GM19328 (cell line): ENCODE measurements around the gene ABO.
"Not testable (repeated sequence)": the region's sequence is repeated elsewhere in the genome, so short reads cannot be mapped to it uniquely, and the experiment has no call there.

Source experiments
- ATAC-seq: cut with Tn5 transposase; IDR thresholded peaks from one replicate; pipeline ENCODE4 v1.9.1; 2021; ENCODE audit warnings: mild to moderate bottlenecking, moderate library complexity; ENCODE audit not compliant: unreplicated experiment

ABO gene

DNA sequence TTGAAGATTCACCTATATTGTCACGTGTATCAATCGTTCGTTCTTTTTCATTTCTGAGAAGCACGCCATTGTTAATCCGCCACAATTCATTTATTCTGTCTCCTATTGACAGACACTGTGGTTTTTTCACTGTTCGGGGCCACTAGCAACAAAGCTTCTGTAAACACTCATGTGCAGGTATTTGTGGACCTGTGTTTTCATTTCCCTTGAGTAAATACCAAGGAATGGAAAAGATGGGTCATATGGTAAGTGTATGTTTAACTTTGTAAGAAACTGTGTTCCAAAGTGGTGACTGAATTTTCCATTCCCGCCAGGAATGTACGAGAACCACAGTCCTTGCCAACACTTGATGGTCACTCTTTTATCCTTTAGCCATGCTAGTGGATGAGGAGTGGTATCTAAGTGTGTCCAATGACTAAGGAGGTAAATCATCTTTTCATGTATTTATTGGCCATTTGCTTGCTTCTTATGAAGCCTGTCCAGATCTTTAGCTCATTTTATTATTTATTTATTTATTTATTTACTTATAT is 10.7 kb downstream of the ABO start:
- ATAC-seq, result no peak

DNA sequence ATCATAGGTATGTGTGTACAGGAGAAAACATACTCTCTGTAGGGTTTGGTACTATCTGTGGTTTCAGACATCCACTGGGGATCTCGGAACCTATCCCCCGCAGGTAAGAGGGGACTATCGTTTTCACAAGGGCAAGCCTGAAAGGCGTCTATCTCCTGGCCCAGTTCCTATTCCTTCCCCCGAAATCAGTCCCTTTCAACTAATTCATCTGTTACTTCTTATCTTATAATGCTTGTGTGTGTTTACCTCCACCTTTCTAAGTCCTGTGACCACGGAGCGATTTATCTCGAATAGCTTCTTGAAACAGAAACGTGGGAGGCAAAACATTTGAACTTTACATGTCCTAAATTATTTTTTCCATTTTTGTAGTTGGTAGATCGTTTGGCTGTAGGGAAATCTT is 11.4 kb downstream of the ABO start:
- no peak for ATAC-seq

DNA sequence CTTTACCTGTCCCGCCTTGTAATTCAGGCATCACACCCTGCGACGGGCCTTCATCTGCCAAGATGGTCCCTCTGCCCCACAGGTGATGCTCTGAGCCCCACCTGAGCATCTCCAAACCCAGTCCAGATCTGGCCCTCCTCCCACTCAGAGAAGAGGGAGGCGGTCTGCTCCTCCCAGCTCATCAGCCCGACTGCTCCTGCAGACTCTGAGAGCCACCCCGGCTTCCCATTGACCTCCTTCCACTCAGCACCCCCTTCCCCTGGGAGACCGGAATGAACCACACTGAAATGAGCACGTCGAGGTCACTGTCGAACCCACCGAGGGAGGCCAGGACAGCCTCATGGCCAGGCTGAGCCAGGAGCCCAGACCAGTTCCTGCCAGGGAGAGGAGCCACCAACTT is 12.8 kb downstream of the ABO start:
- ATAC-seq, result no peak

DNA sequence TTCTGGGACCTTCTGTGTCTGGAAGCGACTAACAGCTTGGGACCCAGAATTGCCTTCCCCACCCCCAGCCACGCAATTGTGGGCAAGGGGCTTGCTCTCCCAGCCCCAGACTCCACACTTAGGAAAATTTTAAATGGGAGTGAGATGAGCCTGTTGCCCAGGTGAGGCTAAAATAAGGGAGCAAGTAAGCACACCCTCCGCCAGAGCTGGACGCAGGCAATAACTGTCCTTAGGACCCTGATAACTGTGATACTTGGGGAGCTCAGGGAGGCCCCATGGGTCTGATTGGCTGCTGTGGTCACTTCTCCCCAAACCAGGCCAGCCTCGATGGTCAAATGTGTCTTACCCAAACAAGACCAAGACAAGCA is 13.3 kb downstream of the ABO start:
- no peak for ATAC-seq

DNA sequence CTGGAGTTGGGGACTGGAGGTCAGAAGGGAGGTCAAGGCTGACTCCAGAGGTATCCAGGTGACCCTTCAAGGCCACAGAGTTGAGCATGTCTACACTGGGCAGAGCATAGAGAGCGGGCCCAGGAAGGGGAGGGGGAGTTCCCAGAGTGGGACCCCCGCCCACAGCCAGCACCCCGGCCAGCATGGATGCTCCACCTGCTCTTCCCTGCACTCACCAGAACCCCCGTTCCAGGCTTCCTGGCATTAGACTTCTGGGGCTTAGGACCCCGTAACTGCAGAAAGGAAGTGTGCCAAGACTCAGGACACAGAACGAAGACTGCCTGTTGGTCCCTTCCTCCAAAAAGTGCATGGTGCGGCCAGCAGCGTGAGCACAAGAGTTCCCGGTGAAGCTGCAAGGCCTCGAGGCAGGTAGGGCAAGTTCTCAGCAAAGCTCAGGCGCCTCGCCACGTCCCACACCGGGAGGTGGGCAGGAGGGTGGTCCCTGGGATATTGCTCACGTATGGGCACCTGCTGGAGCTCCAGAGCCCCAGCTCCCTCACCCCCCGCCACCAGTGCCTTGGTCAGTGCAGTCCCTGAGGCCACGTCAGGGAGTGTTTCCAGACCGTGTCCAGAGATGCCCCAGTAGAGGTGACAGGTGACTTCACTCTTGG is 13.8 kb downstream of the ABO start:
- no peak for ATAC-seq

DNA sequence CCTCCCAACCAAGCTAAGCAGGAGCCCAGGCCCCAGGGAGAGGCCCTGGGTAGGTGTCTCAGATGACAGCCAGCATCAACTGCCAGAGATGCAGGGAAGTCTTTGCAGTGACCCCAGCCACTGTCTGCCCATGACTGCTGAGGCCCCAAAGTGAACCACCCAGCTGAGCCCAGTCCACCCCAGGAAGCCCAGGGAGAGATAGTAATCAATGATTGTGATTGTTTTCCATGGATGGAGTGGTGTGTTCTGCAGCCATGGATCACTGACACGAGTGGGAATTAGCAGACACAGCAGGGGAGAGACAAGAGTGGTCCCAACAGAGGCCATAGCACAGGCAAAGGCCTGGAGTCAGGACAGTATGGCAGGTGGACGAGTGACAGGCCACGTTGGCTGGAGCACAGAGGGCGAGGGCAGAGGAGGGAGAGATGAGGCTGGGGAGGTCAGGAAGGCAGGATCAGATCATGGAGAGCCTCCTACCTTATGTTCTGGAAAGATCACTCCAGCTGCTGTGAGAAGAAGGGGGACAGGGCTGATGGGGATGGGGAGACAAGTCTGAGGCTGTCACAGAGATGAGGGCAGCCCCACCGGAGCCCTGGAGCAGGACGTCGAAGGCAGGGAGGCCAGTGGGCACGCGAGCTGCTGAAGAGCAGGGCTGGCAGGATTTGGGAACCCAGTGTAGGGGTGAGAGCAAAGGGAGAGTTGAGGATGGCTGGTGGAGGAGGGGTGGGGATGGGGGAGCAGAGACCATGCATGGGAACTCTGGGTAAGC is 14.5 kb downstream of the ABO start:
- no peak for ATAC-seq

DNA sequence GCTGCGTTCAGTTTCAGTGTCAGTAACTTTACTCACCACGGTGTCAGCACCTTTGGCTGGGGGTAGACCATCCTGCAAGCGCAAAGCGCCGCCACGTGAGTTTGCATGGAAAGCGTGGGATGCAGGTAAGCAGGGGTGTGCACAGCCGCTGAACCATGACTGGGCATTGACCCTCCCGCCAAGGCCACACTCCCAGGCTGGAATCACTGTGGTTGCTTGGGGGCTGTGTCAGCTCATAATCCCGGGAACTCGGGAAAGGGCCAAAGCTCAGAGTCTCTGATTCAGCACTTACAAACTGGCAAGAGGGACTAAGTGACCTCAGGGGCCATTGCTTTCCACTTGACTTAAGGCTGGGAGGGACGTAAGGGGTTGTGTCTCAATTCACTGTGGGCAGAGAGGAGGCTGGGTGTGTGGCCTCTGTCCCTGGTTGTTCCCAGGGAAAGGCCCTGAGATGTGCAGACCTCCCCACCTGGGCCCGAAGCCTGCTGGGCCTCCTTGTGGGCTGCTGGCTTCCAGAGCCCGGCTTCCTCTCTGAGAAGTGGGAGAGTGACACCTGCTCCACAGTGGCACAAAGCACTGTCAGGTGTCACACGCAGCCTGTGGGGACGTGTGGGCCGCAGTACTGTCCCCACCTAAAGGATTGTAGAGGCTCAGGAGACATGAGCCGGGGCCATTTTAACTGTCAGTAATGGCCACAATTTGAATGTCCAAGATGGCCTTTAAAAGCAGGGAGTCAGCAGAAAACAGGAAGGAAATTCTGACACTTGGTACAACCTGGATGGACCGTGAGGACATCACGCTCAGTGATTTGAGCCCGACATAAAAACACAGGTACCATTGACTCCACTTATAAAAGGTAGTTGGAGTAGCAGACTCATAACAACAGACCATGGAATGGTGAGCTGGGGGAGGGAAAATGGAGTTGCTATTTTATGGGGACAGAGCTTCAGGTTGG is 16.7 kb downstream of the ABO start:
- no peak for ATAC-seq

DNA sequence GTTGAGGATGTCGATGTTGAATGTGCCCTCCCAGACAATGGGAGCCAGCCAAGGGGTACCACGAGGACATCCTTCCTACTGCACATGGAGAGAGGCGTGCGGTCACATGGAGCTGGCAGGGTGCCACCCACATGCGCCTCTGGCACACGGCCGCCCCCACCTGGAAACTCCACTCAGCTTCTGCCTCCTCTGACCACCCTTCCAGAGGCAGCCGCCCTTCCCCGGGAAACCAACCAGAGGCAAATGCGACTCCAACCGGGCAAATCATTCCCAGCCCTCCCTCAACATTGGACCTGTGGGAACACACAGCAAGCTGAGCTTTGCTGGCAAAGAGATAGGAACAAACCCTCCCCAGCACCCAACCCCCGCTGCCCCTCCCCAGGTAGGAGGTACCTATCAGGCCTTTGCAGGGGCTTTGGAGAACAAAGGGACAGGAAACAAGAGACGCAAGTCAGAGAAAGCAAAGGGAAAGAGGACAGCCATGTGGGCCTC is 17.5 kb downstream of the ABO start:
- ATAC-seq, result no peak

DNA sequence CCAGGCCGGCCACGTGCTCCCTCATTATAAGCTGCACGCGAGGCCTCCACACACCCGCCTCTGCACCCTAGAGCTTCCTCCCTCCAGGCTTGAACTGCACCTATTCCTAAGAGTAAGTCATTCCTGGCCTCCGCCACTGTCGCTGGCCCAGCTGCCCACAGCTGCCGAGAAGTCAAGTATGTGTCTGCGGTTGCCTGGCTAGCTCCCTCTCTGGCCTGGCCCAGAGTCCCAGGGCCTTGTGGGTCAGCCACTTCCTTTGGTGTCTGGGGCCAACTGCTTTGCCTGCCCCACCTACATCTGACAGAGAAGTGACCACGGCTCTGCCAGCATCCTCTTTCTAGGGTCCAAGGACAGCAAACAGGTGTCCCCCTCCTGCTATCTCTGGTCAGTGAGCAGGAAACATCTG is 18.3 kb downstream of the ABO start:
- ATAC-seq, result no peak

DNA sequence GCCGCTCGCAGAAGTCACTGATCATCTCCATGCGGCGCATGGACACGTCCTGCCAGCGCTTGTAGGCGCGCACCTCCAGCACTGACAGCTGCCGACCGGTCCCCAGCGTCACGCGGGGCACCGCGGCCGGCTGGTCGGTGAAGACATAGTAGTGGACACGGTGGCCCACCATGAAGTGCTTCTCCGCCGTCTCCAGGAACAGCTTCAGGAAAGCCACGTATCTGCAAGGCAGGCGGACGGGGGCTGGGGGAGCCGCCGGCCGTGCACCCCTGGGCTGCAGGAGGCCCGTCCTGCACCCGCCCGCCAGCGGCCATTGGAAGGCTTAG is 18.9 kb downstream of the ABO start:
- ATAC-seq, result no peak

DNA sequence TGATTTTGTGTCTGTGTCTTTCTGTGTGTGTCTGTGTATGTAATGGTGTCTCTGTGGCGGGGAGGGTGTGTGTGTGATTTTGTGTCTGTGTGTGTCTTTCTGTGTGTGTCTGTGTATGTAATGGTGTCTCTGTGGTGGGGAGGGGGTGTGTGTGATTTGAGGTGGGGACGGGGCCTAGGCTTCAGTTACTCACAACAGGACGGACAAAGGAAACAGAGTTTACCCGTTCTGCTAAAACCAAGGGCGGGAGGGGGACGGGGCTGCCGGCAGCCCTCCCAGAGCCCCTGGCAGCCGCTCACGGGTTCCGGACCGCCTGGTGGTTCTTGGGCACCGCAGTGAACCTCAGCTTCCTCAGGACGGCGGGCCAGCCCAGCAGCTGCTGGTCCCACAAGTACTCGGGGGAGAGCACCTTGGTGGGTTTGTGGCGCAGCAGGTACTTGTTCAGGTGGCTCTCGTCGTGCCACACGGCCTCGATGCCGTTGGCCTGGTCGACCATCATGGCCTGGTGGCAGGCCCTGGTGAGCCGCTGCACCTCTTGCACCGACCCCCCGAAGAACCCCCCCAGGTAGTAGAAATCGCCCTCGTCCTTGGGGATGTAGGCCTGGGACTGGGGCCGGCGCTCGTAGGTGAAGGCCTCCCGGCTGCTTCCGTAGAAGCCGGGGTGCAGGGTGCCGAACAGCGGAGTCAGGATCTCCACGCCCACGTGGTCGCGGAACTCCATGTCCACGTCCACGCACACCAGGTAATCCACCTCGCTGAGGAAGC is 19.4 kb downstream of the ABO start:
- ATAC-seq, result no peak

DNA sequence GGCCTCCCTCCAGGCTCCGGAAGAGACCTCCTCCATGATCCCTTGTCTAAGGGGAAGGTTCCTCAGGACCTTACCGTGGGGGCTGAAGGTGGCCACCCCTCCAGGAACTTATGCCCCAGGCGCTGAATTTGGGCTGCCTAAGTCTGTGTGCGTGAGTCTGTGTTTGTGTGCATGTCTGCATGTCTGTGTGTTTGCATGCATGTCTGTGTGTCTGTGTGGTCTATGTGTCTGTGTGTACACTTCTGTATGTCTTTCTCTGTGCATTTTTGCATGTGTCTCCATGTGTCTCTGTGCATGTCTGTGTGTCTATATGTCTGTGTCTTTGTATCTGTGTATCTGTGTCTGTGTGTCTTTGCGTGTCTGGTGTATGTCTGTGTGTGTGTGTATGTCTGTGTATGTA is 20.5 kb downstream of the ABO start:
- no peak for ATAC-seq

DNA sequence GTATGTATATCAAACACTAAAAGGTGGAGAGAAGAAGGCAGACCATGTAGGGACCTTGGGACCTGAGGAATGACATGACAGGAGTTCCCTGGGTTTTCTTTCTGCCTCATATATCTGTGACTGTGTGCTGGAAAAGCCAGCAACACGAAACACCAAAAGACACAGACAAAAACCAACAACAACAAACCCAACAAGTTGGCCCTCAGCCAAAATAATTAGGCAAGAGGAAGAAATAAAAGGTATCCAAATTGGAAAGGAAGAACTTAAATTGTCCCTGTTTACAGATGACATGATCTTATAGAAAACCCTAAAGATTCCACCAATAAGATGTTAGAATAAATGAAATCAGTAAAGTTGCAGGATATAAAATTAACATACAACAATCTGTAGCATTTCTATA is 21.7 kb downstream of the ABO start:
- no peak for ATAC-seq

DNA sequence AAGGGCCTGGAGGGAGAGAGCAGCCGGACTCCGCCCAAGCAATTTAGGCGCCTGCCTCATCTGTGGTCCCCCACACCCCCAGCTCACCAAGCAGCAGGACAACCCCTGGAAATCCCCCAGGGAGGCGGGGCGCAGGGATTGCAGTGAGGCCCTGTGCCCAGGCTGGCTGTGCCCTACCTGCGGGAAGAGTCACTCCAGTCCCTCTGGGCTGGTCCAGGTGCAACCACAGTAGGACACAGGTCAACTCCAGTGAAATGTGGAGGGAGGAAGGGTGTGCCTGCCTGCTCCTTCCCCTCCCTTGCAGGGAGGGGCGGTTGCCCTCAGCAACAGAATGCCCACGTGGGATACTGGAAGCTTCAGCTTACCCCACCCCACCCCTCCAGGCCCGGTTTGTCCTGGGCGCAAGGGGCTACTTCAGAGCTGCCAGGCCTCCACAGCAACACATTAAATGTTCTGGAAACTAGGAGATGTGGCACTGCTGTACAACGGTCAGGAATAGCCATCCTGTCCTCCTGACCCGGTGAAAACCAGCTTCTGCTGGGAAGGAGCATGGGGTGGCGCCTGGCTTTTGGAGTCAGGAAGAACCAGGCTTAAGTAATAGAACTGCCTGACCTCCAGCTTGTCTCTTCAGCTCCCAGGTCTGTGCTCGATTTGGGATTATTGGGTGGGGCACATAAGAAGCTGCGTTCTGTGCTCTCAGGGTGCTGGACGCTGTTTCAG is 22.5 kb downstream of the ABO start:
- ATAC-seq, result no peak

DNA sequence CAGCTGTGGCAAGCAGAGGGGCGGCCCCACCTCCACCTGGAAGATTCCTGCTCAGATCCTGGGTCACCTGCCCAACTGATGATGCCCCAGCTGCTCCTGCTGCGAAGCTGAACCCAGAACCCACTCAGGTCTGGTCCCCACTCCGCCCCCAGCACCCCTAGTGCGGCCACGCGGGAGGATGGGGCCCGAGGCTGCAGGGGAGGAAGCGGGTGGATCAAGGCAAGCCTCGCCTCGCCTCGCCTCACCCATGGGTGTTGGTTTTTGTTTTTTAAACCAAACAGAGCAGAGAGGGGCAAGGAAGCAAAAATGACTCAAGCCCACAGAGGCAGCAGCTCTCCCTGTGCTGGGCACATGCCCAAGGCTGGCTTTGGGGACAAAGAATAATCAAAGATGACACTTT is 23.2 kb downstream of the ABO start:
- no peak for ATAC-seq

DNA sequence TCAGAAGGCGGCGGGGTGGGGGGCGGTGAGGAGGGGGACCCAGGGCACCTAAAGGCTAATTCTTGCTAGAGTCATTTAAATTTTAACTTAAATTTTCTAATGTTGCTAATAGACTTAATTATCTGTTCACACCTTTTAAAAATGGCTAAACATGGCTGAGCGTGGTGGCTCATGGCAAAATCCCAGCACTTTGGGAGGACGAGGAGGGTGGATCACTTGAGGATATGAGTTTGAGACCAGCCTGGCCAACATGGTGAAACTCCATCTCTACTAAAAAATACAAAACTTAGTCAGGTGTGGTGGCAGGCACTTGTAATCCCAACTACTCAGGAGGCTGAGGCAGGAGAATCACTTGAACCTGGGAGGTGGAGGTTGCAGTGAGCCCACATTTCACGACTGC is 23.8 kb downstream of the ABO start:
- ATAC-seq, result not testable (repeated sequence)

DNA sequence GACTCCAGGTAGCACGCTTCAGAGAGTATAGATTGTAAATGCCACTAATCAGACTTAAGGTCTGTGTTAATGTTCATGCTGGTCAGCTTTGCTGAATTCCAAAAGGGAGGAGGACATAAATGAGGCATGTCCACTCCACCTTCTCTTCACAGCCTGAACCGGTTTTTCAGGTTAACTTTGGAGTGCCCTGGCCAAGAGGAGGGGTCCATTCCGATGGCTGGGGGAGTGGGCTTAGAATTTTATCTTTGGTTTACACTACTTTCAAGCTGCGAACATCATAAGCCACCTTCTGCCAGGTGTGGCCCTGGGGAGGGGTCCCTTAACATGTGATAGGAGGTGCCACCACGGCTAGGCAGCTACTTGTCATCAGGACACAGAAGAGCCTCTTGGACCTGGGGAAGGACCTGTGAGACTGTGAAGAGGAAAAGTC is 24.2 kb downstream of the ABO start:
- no peak for ATAC-seq

DNA sequence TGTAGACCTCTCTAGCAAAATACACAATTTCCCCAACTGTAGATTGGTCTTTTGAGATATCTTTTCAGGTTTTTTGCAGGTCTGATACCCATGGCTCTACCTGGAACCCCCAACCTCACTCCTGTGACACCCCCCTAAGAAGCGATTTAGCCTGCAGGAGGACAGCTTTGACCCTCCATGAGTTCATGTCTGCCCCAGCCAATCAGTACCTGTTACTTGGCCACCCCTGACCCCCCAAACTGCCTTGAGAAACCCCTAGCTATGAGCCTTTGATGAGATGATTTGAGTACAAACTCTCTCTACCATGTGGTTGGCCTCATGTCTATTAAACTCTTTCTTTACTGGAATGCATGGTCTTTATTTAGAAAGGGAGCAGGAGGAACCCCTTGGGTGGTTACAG is 25.7 kb downstream of the ABO start:
- no peak for ATAC-seq

DNA sequence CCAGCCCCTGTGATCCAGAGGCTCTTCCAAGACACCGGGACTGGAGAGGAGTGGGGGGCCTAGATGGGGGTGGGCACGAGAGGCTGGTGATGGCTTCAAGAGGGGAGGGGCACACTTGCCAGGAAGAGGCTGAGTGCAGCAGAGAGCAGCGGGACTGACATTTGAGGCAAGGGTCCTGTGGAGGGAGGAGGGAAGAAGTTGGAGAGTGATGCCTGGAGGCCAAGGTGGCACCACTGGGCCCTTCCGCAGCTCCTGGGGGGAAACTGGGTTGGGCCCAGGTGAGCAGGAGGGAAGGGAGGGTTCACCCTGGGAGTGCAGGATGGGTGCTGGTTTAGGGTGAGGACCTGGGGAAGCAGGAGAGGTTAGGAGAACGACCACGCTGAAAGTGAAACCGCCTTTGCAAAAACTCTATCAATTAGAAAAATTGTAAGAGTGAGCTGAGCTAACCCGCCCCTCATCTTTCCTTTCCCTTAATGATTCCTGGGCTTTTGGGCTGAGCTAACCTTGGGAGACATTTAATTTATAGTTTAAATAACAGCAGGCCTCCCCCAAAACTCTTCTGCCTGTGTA is 26.2 kb downstream of the ABO start:
- no peak for ATAC-seq

DNA sequence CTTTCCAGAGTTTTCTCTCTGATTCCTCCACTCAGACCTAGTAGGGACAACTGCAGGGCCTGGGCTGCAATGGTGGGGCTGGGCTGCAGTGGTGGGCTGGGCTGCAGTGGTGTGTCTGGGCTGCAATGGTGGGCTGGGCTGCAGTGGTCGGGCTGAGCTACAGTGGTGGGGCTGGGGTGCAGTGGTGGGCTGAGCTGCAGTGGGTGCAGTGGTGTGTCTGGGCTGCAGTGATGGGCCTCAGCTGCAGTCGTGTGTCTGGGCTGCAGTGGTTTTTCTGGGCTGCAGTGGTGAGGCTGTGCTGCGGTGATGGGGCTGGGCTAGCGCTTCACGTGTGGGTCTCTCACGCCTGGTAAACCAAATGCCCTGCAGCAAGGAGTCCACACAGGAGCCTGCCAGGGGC is 27.4 kb downstream of the ABO start:
- no peak for ATAC-seq
